MM.1S (cell line): ENCODE data around the gene TTYH2.

ENCODE experiments used
- DNase-seq: peaks from one replicate; pipeline ENCODE4 v3.0.0-alpha.2; 2015
- H2AFZ ChIP-seq: fragments of 300-600 bp; sonication (generic); 2 replicates; pipeline ENCODE4 v1.6.0; 2016; ENCODE audit warnings: antibody characterized with exemption, low read length
- H3F3A ChIP-seq: fragments of 300-600 bp; sonication (generic); 2 replicates; pipeline ENCODE4 v1.6.1; 2016; ENCODE audit warnings: mild to moderate bottlenecking, antibody characterized with exemption, low read length, moderate library complexity, mixed read lengths; ENCODE audit not compliant: insufficient read depth
- H3K27ac ChIP-seq: fragments of 300-600 bp; sonication (generic); 2 replicates; pipeline ENCODE4 v1.5.1; 2016; ENCODE audit warnings: mild to moderate bottlenecking, low read length
- H3K27me3 ChIP-seq: fragments of 300-600 bp; sonication (generic); replicated peaks from 2 replicates; pipeline ENCODE4 v1.6.0; 2016; ENCODE audit warnings: low read length; ENCODE audit not compliant: insufficient read depth
- H3K36me3 ChIP-seq: fragments of 300-600 bp; sonication (generic); replicated peaks from 2 replicates; pipeline ENCODE4 v1.6.1; 2016; ENCODE audit warnings: mild to moderate bottlenecking, low read length, mixed read lengths; ENCODE audit not compliant: insufficient read depth
- H3K4me1 ChIP-seq: fragments of 300-600 bp; sonication (generic); 2 replicates; pipeline ENCODE4 v1.6.1; 2016; ENCODE audit warnings: low read length, mixed read lengths
- H3K4me2 ChIP-seq: fragments of 300-600 bp; sonication (generic); 2 replicates; pipeline ENCODE4 v1.6.0; 2016; ENCODE audit warnings: low read depth, low read length
- H3K4me3 ChIP-seq: fragments of 300-600 bp; sonication (generic); 2 replicates; pipeline ENCODE4 v1.5.1; 2016; ENCODE audit warnings: low read length, mixed read lengths
- H3K79me2 ChIP-seq: fragments of 300-600 bp; sonication (generic); 2 replicates; pipeline ENCODE4 v1.6.1; 2016; ENCODE audit warnings: mixed run types, low read length, mixed read lengths
- H3K9ac ChIP-seq: fragments of 300-600 bp; sonication (generic); 2 replicates; pipeline ENCODE4 v1.6.1; 2016; ENCODE audit warnings: low read length, mixed read lengths
- H3K9me2 ChIP-seq: fragments of 300-600 bp; sonication (generic); replicated peaks from 2 replicates; pipeline ENCODE4 v1.6.1; 2016; ENCODE audit warnings: mild to moderate bottlenecking, low read length, mixed read lengths; ENCODE audit not compliant: insufficient read depth
- H3K9me3 ChIP-seq: fragments of 300-600 bp; sonication (generic); replicated peaks from 2 replicates; pipeline ENCODE4 v1.6.1; 2016; ENCODE audit warnings: mild to moderate bottlenecking, low read length, mixed read lengths; ENCODE audit not compliant: insufficient read depth
- H4K20me1 ChIP-seq: fragments of 300-600 bp; sonication (generic); 2 replicates; pipeline ENCODE4 v1.6.1; 2016; ENCODE audit warnings: mild to moderate bottlenecking, low read length, moderate library complexity, mixed read lengths; ENCODE audit not compliant: insufficient read depth
- EZH2 ChIP-seq: fragments of 300-600 bp; sonication (generic); optimal IDR thresholded peaks from 2 replicates; pipeline ENCODE3; 2017; ENCODE audit warnings: low read depth, mild to moderate bottlenecking, antibody characterized with exemption, low read length, mixed read lengths
- EZH2phosphoT487 ChIP-seq: fragments of 300-600 bp; sonication (generic); IDR thresholded peaks from 2 replicates; pipeline ENCODE4 v1.6.1; 2018; ENCODE audit warnings: antibody characterized with exemption, low read length
- TF ChIP-seq, protein P1 (sequence below): fragments of 300-600 bp; sonication (generic); IDR thresholded peaks from 2 replicates; pipeline ENCODE4 v1.5.1; 2016; ENCODE audit warnings: antibody characterized with exemption, low read length, mixed read lengths

TTYH2 gene

DNA sequence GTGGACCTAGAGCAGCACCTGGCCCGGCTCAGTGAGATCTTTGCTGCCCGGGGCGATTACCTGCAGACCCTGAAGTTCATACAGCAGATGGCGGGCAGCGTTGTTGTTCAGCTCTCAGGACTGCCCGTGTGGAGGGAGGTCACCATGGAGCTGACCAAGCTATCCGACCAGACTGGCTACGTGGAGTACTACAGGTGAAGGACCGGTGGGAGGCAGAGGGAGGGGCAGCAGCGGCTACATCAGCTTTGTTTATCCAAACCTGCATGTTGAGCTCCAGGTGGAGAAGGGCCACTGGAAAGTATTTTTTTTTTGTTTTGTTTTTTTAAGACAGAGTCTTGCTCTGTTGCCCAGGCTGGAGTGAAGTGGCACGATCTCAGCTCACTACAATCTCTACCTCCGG, 23.9 kb downstream of the TTYH2 start:
- no peaks in the 10 kb centered on the region for H3K79me2 ChIP-seq
- H3K9ac ChIP-seq, result no peak overlapping the region
- H3K4me2 ChIP-seq, result no peak overlapping the region
- H3F3A ChIP-seq, result no peaks in the 10 kb centered on the region
- peaks cover 62% of the 10 kb centered on the region for H3K27me3 ChIP-seq
- no peak overlapping the region for H3K27ac ChIP-seq
- H4K20me1 ChIP-seq, result no peaks in the 10 kb centered on the region
- H3K9me2 ChIP-seq, result no peaks in the 10 kb centered on the region
- DNase-seq, result no peak
- H3K4me3 ChIP-seq, result no peak overlapping the region
- H2AFZ ChIP-seq, result no peak overlapping the region
- H3K9me3 ChIP-seq, result no peaks in the 10 kb centered on the region
- no peaks in the 10 kb centered on the region for H3K4me1 ChIP-seq
- TF ChIP-seq EZH2phosphoT487 (no peak), EZH2 (no peak)
- TF ChIP-seq, protein P1, sequence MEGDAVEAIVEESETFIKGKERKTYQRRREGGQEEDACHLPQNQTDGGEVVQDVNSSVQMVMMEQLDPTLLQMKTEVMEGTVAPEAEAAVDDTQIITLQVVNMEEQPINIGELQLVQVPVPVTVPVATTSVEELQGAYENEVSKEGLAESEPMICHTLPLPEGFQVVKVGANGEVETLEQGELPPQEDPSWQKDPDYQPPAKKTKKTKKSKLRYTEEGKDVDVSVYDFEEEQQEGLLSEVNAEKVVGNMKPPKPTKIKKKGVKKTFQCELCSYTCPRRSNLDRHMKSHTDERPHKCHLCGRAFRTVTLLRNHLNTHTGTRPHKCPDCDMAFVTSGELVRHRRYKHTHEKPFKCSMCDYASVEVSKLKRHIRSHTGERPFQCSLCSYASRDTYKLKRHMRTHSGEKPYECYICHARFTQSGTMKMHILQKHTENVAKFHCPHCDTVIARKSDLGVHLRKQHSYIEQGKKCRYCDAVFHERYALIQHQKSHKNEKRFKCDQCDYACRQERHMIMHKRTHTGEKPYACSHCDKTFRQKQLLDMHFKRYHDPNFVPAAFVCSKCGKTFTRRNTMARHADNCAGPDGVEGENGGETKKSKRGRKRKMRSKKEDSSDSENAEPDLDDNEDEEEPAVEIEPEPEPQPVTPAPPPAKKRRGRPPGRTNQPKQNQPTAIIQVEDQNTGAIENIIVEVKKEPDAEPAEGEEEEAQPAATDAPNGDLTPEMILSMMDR, result no peak
- H3K36me3 ChIP-seq, result no peaks in the 10 kb centered on the region

DNA sequence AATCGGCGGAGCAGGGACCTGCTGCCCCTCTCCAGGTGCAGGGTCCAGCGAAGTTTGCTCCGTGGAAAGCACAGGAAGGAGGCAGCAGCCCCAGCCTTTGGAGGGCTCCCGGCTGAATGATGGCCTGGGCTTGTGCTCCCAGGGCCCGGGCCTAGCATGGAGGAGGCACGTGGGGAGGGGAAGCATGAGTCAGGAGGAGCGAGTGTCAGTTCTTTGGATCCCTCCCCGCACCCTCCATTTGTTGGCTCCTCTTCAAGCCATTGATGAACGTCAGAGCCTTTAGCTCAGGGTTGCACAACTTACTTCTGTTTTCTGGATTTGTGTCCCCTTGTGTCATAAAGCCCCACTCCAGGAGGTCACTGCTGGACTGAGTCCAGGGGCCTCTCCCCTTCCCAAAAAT, 25.8 kb downstream of the TTYH2 start:
- no peak for TF ChIP-seq EZH2
- TF ChIP-seq, protein P1, result no peak
- TF ChIP-seq EZH2phosphoT487, result no peak
- DNase-seq, result no peak
- H3K27me3 ChIP-seq, result peaks cover 70% of the 10 kb centered on the region
- H3F3A ChIP-seq, result no peaks in the 10 kb centered on the region
- H3K9ac ChIP-seq, result no peak overlapping the region
- H3K36me3 ChIP-seq, result no peaks in the 10 kb centered on the region
- no peak overlapping the region for H2AFZ ChIP-seq
- H4K20me1 ChIP-seq, result no peaks in the 10 kb centered on the region
- H3K9me2 ChIP-seq, result no peaks in the 10 kb centered on the region
- H3K9me3 ChIP-seq, result no peaks in the 10 kb centered on the region
- no peaks in the 10 kb centered on the region for H3K4me1 ChIP-seq
- no peak overlapping the region for H3K27ac ChIP-seq
- H3K79me2 ChIP-seq, result no peaks in the 10 kb centered on the region
- no peak overlapping the region for H3K4me3 ChIP-seq
- no peak overlapping the region for H3K4me2 ChIP-seq

DNA sequence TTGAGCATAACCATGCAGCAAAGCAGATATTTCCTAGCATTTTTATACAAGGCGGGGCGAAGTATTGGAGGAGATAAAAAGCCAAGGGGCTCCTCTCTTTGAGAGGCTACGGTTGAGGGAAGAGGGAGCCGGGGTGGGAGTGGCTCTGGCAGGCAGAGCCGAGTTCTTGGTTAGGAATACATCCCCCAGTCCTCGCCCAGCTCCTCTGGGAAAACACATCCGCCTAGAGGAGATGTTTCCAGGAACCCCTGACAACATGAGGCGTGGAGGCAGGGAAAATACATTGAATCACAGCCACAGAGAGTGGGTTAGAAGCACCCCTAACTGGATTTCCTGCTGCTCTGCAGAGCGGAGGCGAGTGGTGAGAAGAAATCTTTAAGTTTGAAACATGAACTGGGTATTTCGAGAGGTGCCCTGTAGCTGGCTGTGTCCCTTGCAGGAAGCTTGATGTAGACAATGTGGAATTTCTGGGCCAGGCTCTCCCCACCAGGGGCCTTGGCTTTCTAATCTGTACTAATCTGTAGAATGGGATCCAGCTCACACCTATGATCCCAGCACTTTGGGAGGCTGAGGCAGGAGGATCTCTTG, 27.3 kb downstream of the TTYH2 start:
- H3K79me2 ChIP-seq, result no peaks in the 10 kb centered on the region
- no peaks in the 10 kb centered on the region for H3K36me3 ChIP-seq
- no peak overlapping the region for H3K27ac ChIP-seq
- no peak overlapping the region for H3K9ac ChIP-seq
- H3K4me3 ChIP-seq, result no peak overlapping the region
- H3K9me3 ChIP-seq, result no peaks in the 10 kb centered on the region
- H3K4me1 ChIP-seq, result no peaks in the 10 kb centered on the region
- H3F3A ChIP-seq, result no peaks in the 10 kb centered on the region
- H3K27me3 ChIP-seq, result peaks cover 76% of the 10 kb centered on the region
- TF ChIP-seq, protein P1, result no peak
- TF ChIP-seq EZH2phosphoT487 (no peak), EZH2 (no peak)
- no peak overlapping the region for H3K4me2 ChIP-seq
- DNase-seq, result no peak
- no peaks in the 10 kb centered on the region for H4K20me1 ChIP-seq
- H2AFZ ChIP-seq, result no peak overlapping the region
- no peaks in the 10 kb centered on the region for H3K9me2 ChIP-seq
